EL (cell line): ENCODE measurements around the gene TTC6.

ENCODE experiments used
- DNase-seq: peaks from one replicate; pipeline ENCODE4 v3.0.0-alpha.2; 2016

The TTC6 gene

DNA sequence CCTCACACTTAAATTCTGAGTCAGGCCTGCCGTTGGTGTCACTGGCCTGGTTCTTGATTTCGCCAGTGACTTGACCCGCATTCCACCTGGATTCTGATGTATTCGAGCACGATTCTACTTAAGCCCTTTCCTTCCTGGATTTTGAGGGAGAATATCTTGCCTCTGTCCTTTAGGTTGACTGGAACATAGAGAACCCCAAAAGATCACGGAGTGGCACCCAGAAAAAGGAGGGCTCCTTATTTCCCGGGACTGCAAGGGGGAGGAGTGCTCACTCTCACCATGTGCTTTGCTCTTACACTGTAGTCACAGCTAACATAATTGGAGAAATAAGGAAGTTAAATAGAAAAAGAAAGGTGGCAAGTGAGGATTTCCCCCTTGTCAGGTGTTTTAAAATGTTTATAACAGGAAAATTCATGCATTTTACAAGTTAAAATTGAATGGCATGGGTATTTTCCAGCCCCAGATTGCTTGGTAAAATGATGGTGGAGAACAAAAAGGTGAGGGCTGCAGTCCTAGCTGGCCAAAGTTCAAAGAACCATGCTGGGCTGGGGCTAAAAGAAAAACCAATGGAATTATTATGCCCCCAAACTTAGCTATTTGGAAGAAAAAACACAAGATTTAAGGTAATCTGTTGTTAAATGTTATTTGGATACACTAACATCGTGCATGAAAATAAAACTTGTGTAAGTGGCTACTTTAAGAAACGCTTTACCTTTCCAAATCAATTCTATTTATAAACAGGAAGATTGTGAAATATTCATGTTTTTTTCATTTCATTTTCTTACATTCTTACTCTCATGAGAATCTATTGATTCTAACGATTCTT lies 9.2 kb upstream of the TTC6 start:
- no peak for DNase-seq

DNA sequence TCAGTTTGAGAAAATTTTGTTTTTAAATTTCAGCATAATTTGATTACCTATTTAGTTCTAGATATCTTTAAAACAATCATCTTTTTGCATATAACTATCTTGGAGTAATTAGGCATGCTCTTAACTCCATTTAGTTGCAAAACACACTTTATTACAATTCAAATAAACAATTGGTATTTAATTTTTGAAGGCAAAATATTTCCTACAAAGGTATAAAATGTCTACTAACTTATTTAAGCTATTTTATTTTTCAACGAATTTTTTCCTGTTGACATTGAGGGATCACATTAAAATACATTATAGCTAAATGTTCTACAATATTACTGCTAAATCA lies 8.7 kb upstream of the TTC6 start:
- no peak for DNase-seq

DNA sequence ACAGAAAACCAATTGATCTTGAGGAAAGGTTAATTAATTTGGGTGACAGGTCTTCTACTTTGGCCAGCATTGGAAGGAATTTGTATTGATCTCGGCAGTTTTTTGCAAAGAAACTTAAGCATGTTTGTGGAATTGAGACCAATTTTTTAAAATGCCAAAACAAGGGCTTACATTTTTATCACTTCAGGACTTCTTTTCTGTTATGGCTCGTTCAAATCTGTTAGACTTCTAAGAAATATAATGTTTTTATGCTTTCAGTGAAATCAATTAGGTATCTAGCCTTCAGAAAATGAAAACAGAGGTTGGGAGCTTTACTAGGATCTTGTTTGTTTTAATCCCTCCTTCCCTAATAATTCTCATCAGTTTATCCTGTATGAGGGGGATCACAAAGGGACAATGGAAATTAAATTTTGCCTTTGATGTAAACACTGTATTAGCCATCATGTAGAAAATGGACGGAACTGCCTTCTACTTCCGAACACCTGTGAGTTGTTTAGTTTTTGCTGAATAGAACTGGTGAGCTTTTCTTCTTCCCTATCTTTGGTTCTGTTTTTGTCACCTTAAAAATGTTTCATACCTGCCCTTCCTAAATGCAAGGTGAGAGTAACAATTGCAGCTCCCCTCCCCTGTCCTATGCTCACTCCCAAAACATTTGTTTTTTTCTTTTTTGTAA lies 8.2 kb upstream of the TTC6 start:
- DNase-seq: no peak

DNA sequence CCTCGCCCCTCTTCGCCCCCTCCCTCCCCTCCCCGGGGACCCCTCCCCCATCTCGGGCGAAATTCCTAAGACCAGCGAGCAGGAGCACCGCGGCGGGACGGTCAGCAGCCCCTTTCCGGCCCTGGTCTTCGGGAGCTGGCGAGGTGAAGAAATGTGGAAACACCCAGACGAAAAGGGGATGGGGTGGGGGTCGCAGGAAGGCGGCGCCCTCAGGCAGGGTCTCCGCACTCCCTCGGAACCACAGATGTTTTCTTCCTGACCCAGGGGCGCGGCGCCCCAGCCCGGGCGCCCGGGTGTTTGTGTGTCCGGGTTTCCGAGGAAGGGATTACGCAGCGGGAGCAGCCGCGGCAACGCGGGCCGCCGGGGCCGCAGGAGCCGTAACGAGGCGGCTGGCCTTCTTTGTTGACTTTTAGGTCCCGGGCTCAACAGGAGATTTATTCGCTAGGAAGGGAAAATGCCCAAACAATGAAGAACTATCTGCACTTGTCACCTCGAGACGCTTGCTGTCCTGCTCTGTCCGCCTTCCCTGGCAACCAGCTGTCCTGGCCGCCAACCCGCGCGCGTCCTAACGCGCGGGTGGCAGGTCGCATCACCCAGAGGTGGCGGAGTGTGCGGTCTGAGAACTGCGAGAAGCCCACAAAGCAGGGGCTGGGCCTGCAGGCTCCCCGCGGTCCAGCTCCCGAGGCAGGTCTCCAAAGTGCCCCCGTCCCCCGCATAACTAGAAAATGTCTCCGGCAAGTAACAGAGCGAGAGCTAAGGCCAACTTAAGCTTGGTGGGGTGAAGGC lies 7.4 kb upstream of the TTC6 start:
- no peak for DNase-seq

DNA sequence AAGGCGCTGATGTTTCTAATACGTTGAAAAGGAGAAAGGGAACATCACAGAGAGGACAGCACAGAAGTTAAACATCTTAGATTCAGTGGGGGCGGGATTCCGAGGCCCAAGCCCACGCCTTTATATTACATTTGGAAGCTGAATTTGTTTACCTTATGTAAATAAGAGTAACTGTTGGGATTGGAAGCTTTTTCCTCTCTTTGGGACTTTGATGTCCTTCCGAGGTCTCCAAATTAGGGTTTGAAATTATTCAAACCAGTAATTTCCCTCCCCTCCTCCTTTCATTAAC lies 6.8 kb upstream of the TTC6 start:
- DNase-seq: no peak

DNA sequence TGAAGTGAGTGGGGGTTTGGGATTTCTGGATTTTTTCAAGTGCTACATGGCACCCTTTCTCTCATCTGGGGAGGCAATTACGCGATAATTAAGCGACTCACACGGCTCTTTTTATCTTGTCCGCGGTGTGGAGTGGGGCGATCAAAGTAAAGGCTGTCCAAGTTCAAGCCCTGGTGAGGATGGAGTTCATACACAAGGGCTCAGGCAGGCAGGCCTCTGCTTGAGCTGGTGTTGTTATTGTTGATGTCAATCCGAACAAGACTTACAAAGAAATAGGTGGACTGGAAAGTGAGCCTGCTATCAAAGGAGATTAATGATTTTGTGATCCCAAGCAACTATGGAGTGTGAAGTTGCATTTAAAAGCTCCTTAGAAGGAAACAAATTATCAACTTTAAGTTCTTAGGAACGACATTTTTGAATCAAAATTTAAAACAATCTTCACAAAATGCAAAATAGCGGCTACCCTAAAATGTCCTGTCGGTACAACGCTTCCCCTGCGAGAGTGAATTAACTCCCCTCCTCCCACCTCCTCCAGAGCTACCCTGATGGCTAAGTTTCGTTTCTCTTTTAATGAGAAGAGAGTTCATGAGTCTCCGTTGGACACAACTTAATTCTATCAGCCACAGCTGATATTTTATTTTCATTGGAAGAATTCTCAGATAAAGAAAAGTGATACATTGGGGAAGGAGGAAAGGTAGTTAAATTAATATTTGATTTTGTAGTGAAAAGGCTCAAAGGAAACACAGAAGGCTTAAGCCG lies 6.3 kb upstream of the TTC6 start:
- no peak for DNase-seq

DNA sequence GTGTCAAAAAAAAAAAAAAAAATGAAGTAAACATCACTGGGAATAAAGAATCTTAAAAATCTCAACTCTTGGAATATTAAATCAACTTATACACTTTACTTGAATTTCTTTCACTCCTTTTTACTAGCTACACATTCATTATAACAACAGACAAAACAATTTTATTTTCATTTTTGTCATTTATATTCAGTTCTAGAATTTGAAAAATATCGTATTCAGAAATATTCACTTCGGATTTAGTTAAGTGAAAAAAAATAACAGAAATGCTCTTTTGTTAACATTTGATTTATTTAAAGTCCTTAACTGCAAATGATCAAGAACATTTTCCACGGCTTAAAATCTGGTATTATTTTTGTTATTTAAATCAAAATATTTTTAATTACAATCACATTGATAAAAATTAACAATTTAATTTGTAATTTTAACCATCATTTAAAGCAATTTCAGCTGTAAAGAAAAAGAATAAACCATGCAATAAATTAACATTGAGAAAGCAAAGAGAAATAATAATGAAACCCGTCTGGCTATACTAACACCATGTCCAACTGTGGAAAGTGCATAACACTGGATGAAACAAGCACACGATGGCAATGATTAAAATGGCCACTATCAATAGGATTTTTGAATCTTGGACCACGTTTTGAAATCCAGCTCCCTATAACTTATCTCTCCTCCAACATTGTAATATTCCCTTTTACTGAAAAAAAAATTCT lies 5.6 kb upstream of the TTC6 start:
- DNase-seq: no peak

DNA sequence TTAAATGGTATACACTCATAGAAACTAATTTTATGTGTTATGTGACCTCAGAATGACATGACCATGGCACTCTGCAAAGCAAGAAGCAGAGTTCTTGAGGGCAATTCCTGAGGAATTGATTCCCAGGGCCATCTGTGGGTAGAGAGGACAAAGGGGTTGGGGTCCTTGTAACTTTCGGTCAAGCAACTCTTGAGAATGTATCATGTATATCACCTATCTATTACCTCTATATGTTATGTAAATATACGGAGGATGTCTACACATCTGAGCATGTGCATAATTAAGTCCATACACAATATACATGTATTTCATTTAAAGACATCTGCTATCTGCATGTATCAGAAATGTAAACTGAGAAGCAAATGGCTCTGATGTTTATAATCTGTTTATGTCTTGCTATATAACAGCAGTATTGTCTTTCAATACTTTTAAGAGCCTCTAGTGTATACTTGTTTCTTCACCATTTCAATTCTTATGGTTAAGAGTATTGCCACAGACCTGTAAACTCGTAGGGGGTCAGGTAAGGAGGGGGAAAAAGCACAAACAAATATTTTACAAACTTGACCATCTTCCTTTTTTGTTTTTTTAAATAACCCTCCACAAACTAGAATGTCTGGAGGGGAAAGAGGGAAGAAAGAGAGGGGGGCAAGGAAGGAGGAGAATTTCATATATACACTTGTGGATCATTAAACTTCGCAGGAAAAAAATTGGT lies 4.8 kb upstream of the TTC6 start:
- no peak for DNase-seq

DNA sequence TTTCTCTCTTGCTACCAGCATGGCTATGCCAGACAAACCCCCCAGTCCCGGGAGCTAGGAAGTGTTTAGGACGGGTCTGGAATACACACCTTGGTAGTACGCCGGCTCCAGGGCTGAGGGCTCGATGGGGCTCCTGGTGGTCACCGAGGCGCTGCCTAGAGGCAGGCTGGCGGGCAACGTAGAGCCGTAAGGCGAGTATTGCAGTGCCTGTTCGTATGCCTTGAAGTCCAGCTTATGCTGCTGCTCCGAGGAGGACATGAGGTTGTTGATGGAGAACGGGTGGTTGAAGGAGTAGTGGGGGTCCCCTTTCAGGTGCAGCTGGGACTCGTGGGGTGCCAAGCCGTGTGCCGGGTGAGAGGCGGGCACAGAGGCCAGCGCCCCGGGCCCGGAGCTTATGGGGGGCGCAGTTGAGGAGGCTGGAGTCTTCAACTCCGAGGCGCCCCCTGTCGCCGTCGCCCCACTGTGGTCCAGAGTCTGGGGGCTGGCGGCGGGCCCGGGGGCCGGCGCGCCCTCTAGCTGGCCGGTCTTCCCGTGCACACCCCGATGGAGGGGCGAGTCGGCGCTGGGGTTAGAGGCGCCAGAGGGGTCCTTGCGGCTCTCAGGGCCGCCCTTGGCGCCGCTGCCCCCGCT lies 4.0 kb upstream of the TTC6 start:
- no peak for DNase-seq

DNA sequence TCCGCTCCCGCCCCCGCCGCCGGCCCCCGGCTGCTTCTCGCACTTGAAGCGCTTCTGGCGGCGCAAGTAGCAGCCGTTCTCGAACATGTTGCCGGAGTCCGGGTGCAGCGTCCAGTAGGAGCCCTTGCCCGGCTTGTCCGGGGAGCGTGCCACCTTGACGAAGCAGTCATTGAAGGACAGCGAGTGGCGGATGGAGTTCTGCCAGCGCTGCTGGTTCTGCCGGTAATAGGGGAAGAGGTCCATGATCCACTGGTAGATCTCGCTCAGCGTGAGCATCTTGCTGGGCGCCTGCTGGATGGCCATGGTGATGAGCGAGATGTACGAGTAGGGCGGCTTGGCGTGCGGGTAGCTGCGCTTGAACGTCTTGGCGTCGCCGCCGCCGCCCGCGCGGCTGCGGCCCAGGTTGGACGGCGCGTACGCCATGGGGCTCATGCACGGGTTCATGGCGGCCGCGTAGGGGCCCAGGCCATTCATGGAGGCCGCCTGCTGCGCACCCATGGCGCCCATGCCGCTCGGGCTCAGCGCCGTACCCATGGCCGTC lies 3.4 kb upstream of the TTC6 start:
- DNase-seq: no peak

DNA sequence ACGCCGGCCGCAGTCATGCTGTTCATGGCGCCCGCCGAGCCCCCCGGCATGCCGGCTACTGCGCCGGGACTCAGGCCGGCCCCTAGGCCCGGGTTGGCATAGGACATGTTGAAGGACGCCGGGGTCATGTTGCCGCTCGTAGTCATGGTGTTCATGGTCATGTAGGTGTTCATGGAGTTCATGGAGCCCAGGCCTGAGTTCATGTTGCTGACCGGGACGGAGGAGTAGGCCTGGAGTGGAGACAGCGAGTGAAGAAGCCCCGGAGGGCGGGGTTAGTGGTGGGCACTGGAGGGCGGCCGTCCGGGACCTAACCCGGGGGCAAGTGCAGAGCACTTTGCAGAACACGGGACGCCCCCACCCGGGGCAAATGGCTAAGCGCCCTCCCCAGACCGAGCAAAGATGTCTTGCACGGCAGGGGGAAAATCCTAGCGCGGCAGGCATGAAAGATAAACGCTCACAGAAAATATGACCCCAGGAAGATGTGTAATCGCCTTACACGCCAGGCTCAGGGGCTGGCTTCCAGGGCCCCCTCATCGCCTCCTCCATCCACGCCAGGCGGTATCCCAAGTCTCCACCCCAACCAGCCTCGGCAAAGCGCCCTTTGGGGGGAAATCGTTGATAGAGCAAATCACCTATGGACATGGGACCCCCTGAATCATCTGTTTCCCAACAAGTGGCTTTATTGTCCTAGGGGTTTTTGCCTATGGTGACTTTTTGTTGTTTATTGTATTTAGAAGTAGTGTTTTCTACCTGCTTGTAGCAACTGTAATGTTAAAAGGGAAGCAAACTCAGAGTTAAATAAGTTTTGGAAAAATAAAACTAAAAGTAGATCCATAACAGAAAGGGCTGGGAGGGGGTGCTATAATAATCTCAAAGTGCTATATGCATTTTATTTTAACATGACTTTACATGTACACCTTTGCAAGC lies 2.7 kb upstream of the TTC6 start:
- no peak for DNase-seq

DNA sequence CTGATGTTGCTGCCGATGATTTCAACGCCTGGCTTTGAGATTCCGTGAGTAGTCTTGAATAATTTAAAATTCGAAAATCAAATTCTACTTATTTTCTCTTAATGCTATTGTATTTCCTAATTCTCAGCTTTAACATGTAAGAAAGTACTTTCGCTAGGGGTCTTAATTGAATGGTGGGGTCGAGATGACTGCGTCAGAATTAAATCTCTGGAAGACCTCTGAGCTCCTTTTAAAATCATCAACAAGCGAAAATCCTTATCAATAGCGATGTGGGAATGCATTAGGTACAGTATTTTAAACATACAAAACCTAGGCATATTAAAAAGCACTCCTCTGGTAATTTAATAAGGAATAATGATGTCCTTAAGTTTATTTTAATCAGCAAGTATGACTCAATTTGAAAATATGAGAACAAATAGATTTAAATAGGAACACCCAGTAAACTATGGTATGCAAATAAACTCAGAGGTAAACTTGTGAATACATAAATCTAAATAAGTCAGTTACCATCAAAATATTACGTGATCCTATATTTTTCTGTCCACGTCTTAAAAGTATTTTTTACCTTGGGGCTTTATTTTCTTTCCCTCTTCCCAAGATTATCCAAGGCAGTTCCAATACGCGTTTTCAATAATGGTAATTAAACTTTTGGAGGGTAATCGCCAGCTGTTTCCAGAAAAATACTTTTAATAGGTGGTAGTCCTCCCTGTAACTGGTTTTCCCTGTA lies 1.8 kb upstream of the TTC6 start:
- DNase-seq: no peak

DNA sequence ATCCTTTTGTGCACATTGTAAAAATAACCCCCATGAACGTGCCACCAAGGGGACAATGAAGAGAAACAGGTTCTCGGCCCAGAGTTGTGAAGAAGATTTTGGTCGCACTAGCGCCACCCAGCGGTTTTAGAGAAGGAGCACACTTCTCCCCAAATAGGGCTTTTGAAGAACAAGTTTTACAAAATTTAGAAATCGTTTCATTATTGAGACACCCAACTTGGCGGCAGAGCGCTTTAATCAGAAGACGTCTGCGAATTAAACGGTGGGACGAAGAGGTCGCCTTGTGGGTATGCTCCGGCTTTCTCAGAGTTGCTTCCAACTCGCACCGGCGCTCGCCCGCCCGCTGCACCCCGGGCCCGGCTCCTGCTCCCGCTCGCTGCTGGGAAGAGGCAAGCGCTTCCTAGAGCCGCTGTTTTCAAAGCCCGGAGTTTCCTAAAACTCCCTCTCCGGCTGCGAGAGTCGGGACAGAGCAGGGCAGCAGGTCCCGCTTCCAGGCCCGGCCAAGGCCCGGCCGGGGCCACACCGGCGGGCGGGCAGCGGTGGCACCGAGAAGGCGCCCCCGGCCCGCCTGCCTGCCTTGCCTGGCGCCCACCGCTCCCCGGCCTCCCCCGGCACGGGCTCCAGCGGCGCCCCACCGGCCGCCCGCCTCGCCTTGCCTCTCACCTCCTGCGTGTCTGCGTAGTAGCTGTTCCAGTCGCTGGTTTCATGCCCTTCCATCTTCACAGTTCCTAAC lies 1.0 kb upstream of the TTC6 start:
- DNase-seq: peak; percentile 81

DNA sequence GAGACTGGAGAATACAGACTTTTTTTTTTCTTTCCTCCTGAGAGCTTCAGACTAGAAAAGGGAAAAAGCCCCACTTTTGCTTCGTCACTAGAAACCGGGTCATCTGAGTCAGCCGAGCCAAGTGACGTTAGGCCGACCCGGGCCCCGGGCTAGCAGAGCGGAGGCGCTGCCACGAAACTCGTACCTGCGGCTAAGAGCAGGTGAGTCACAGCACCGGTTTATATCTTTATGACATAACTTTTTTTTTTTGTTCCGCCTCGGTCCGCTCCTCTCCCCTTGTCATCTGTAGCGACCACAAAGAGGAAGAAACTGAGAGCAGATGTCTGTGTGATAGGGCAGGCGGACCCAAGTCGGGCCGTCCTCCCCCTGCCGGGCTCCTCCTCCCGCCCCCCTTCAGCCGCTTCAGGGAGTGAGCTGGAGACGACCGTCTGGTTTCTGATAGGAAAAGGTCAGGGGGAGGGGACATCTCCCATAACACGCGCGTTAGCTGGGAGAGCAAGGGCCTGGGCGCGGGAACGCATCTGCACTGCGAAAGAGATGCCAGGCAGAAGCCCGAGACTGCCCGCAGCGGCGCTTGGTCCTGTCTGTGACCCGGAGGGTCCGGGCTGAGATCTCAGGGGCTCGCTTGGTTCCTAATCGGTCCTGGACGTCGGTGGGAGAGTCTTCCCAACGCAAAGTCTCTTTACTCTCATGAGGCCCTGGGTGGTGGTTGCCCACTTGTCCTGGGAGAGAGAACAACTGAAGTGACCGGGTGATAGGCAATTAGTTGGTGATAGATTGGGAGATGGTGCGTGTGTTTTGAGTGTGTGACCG lies 586 bp downstream of the TTC6 start:
- DNase-seq: peak; percentile 39

DNA sequence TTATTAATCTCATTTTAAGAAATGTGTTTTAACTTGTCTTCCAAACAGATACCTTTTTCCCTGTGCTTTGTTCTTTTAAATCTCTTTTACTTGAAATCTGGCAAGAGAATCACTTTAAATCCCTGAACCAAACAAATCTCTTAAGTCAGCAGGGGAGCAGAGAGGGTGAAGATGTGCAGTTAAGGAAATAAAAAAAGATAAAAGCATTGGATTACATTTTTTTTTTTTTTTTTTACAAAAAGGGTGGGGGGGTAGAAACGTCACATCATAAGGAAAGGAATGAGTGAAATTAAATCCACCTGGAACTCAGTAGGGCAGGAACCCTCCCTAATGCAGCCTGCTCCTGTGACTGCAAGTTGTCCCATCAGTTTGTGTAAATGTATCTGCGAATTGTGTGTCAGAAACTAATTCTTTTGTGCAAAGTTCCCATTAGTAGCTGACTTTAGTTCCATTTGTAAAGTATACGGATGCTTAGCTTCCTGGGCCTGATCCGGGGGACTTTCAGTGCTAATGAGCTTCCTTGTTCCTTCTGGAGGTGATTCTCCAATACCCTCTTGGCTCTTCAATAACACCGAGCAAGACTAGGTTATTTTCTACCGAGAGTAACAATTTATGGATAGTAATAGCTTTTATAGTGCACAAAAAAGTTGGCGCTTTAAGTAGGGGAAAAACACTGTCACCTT lies 1.5 kb downstream of the TTC6 start:
- no peak for DNase-seq

DNA sequence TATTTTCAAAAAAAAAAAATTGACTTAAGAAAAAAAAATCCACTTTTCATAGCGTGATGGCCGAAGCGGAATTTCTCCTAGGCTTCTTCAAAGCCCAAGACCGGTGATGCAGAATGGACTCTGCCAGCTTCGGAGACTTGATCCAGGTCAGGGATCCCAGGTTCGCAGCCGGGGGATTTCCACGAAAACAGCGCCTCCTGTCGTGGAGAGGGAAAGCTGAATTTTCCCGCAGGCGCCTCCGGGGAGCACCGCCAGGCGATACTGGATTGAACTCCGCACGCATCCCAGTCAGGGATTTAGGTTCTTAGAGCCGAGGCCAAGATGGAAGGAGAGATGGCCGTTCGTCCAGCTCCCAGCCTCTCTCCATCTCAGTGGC lies 2.1 kb downstream of the TTC6 start:
- DNase-seq: peak; percentile 37
